ENCODE results near the gene PAWR.
"Not testable (repeated sequence)": the region's sequence is repeated elsewhere in the genome, so short reads cannot be mapped to it uniquely, and the experiment has no call there.

Gene PAWR

DNA sequence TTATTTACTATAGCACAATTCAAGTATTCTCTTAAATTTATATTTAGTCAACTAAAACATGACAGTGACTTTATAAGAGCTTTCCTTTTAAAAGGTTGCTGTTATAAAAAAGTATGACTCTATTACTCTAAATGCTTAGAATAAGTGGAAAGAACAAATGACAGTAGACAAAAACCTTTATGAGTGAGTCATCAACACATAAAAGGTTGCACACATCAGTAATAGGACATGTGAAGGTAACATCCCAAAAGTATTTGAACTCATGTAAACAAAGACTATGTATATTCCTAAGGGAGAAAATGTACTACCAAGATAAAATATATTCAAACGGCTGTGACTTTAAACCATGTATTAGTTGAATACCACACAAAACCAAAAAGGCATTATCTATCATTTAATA lies 98.8 kb downstream of the PAWR start:
- ATAC-seq = no peak
- no peak for DNase-seq

DNA sequence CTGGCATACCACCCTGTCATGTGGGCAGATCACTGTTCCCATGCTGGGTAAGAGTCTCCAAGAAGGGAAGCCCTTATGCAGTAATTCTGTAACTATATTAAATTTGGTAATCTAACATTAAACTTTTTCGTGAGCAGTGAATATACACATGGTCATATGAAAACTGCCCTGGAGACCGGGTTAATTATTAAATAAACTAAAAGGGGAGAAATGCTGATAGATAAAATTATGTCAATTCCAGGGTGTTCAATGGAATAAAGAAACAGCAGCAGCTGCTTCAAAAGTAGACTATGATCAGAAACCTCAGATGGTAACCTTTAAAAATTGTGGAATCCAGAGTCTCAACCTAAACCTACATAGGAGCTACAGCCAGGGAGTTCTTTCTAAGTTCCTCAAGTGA lies 100.0 kb downstream of the PAWR start:
- ATAC-seq (no peak), DNase-seq (no peak)

DNA sequence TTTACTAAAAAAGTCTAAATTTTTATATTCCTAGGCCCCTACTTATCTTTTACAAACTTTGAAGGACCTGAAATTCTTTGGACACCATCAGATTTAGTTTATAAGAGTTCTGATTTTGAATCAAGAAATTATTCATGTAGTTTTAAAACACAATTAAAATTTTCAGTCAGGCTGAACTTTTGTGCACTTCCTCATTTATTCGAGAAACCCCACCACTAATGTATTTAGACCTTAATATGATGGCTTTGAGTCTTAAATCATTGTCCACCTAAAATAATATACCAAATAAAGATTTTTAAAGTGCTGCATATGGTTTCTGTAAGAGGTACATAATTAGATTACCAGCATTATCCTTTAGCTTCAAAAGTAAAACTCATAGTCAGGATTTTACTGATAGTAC lies 103.4 kb downstream of the PAWR start:
- no peak for ATAC-seq
- DNase-seq = no peak

DNA sequence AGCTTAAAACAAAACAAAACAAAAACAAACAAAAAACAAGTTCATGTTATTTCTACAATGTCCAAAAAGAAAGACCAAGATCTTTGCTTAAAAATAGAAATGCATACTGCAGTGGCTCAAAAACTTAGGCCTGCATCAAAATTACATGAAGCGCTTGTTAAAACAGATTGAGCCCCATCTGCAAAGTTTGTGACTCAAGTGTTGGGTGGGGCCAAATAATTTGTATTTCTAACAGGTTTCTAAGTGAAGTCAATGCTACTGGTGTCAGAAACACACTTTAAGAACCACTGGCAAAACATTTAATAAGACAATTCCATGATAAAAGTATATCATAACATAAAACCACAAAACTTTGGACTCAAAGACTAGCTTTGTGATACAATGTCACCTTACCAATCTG lies 105.6 kb downstream of the PAWR start:
- DNase-seq = no peak
- no peak for ATAC-seq

DNA sequence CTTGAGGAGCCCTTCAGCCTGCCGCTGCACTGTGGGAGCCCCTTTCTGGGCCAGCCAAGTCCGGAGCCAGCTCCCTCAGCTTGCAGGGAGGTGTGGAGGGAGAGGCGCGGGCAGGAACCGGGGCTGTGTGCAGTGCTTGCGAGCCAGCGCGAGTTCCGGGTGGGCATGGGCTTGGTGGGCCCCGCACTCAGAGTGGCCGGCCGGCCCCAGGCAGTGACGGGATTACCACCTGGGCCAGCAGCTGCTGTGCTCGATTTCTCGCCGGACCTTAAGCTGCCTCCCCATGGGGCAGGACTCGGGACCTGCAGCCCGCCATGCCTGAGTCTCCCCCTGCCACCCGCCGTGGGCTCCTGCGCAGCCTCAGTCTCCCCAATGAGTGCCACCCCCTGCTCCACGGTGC lies 116.9 kb downstream of the PAWR start:
- DNase-seq = no peak
- no peak for ATAC-seq

DNA sequence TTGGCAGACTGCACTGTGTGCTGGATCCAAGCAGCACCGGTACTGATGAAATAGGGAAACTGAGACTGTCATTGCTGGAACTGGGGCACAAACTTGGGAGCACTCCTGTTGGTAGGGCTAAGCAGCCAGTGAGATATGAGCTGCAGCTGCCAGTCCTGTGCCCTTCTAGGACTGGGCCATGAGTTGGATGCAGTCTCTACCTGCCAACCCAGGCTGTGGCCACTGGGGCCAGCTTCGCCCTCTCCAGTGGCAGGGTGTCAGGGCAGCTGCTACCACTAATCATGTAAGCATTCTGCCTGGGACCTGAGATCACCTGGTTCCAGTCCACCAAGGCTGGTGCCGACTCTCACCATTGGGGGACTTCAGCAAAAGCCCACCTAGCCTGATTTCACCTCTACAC lies 121.1 kb downstream of the PAWR start:
- no peak for DNase-seq
- no peak for ATAC-seq

DNA sequence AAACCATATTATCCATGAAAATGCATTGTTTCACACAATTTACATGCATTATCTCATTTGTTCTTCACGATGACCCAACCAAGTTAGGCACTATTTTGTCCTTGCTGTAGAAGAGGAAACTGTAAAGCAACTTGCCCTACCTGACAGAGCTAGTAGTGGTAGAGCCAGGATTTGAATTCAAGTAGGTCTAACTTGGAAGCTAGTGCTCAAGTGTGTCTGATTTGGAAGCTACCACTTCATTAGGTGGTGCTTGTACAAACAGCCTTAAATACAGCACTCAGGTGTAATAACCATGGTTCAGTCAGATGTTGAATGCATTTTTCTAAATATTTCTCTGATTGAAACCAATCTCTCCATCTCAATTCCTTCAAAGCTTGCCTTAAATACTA lies 123.6 kb downstream of the PAWR start:
- no peak for ATAC-seq
- no peak for DNase-seq

DNA sequence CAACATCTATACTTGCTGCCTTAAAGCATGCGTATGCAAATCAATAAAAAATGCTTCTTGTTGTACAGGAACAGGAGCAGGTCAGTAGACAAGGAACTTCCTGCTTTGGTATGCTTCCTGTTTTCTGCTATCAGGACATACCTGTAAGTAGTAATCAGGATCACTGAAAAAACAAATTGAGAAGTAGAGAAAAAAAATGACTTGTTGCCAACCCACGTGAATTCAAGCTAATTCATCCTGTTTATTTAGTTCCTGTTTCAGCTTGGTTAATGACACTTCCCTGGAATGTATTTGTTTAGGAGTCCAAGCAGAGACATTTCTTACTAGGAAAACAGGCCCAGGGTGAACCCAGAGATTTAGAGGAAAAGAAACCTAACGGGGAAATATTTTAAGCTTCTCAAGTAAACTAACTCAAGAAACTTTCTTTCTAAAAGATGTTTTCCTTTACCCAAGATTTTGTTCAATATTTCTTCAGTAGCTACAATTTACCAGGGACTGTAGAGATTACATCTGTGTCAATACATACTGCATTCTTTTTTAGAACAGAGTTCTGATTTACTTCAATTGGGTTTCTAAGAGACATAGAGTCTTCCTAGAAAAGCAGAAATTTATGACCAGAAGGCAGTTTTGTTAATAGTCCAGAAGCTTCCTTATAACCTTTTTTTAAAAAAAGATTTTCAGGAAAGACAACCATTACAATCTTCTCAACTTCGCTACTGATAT lies 124.2 kb downstream of the PAWR start:
- ATAC-seq (no peak), DNase-seq (no peak)

DNA sequence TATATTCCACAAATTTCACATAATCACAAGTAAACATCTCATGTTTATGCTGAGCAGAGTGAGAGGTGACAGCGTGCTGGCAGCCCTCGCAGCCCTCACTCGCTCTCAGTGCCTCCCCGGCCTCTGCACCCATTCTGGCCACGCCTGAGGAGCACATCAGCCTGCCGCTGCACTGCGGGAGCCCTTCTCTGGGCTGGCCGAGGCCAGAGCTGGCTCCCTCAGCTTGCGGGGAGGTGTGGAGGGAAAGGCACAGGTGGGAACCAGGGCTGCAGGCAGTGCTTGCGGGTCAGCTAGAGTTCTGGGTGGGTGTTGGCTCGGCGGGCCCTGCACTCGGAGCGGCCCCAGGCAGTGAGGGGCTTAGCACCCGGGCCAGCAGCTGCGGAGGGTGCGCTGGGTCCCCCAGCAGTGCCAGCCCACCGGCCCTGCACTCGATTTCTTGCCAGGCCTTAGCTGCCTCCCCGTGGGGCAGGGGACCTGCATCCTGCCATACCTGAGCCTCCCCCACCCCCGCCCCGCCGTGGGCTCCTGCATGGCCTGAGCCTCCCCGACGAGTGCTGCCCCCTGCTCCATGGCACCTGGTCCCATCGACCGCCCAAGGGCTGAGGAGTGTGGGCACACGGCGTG lies 125.9 kb downstream of the PAWR start:
- not testable (repeated sequence) for ATAC-seq, DNase-seq

DNA sequence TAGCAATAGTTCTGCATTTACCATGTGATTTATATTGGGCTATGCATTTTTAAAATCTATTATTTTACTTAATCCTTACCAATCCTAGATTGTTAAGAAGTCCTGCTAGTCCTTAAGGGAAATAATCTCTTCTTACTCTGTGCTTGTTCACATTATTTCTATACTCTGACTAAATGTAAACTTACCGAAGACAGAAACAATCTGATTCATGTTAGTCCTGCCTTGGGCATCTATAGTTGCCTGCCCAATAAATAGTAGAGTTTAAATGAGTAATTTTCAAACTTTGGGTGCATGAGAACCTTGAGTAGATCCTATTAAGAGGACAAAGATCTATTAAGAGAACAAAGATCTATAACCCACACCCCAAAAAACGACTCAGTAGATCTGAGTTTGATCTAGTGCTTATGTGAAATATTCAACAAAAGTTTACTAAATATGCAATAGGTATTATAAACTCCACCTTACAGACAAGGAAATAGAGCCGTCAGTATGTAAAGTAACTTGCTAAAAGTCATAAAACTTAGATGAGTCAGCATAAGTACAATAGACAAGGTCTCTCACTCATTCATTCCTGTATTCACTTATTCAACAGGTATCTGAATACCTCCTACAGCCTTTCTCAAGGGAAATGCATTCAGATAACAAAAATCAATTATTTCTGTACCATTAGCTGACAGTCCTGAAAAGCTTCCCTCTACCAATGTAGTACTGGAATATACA lies 127.6 kb downstream of the PAWR start:
- DNase-seq (no peak), ATAC-seq (no peak)

DNA sequence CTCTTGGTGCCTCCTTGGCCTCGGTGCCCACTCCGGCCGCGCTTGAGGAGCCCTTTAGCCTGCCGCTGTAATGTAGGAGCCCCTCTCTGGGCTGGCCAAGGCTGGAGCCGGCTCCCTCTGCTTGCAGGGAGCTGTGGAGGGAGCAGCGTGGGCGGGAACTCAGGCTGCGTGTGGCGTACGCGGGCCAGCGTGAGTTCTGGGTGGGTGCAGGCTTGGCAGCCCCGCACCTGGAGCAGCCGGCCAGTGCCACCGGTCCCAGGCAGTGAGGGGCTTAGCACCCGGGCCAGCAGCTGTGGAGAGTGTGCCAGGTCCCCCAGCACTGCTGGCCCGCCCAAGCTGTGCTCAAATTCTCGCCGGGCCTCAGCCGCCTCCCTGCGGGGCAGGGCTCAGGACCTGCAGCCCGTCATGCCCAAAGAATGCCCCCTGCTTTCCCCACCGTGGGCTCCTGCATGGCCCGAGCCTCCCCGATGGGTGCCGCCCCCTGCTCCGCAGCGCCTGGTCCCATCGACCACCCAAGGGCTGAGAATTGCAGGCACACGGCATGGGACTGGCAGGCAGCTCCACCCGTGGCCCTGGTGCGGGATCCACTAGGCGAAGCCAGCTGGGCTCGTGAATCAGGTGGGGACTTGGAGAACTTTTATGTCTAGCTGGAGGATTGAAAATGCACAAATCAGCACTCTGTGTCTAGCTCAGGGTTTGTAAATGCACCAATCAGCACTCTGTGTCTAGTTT lies 129.2 kb downstream of the PAWR start:
- DNase-seq = no peak
- no peak for ATAC-seq

DNA sequence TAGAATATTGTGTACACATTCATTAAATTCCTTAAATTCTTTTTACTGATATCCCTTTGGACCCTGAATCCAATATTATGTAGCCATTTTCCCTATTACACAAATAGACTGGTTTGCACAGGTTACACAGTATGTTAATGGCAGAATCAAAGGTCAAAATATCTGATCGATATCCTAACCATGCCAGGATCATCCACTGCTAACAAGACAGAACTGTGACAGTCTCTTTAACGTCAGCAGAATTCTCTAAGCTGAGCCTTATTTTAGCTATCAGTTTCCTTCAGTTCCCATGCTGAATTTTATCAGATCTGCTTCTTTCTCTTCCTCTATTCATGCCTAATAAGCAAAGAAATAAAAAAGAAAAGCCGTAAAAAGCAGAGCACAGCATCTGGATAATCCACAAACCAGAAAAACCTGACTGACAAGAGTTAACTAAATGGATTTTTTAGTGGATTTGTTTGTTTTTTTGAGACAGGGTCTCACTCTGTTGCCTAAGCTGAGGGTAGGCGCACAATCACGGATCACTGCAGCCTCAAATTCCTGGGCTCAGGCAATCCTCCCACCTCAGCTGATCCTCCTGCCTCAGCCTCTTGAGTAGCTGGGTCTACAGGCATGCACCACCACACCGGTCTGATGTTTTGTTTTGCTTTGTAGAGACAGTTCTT lies 130.4 kb downstream of the PAWR start:
- DNase-seq = no peak
- ATAC-seq = no peak

DNA sequence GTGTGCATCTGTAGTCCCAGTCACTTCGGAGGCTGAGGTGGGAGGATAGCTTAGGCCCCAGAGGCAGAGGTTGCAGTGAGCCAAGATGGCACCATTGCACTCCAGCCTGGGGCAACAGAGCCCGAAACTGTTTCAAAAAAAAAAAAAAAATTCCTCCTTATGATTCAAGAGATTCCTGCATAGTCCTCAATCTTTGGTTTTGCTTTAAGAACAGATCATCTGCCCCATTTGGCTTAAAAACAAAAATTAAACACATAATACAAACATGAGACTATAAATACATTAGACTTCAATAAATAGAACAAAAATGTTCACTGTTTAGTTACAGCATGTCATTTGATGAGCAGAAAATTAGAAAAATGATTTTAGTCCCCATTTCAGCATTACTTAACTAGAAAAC lies 131.2 kb downstream of the PAWR start:
- DNase-seq = no peak

DNA sequence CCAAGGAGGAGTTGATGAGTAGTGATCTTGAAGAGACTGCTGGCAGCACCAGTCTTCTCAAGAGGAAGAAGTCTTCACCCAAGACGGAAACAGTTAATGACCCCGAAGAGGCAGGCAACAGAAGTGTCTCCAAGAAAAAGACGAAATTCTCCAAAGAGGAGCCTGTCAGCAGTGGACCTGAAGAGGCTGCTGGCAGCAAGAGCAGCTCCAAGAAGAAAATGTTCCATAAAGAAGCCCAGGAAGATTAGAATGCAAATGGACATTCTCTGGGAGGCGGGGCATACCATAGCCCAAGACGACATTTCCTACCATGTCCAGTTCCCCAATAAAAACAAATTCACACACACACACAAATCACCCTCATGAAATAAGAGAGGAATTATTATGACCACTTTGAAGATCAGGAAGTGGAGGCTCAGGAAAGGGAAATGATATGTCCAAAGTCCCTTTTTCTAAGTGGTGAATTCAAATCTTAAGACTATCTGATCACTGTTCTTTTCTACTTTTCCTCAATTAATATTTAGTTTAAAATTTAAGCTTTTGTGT lies 131.8 kb downstream of the PAWR start:
- ATAC-seq (no peak), DNase-seq (no peak)

More for the DNA sequence above, 131.2 kb downstream of the PAWR start:
- ATAC-seq = no peak

DNA sequence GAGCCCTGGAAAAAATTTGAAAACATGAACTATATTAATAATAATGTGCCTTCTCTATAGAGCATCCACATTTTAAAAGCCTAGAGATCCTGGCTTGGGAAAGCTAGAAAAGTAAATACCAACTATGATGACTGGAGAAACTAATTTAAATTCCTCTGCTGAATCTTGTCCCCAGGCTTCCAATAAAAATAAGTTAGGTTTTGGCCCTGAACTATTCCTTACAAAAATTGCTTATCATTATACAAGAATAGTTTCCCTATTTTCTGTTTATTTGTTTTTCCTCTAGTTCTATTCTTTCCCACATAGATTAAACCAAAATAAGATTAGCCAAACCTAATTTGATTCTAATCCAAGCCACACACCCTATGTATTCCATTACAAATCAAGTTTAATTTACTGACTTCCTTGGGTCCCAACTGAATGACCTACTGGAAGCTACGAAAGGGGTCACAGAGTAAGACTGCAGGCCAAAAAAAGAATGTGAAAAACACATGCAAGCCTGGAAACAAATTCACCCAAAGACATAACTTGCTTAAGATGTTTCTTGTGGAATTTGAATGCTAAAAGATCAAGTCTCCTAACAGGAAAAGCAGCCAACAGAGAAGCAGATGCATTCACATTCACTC lies 133.0 kb downstream of the PAWR start:
- DNase-seq (no peak), ATAC-seq (no peak)

DNA sequence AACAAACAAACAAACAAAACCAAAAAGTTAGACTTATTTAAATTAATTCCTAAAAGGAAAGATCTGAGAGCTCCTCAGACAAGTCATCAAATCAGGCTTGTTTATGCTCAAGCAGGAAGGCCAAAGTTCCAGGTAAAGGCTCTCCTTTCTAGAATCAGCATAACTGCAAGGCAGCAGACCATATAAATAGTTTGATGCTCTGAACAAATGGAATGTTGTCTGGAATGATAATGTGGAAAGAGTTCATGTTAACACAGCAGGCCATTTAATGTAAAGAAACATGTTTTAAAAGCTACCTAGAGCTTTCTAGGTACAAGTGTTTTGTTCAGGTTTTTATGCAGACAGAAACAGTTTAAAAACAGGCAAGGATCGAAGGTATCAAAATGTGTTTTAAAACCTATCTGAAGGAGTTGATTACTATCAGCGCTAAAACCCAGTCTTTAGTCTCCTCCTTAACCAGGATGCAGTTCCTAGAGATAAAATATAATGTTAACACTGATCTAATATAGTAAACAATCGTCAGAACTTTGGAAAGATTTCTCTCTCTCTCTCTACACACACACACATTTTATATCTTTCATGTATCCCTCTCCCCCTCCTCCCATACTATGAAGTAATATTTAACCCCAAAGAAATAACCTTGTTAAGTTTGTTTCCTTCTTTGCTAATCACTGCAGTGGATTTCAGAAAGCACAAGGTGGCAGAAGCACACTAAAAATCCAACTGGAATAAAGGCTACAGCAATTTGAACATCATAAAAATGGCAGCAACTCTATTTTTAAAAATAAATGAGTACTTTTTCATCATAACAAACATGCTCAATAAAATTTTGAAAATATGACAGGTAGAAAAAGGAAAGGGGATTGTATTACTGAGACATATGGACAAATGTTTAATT lies 135.5 kb downstream of the PAWR start:
- ATAC-seq (no peak), DNase-seq (no peak)

DNA sequence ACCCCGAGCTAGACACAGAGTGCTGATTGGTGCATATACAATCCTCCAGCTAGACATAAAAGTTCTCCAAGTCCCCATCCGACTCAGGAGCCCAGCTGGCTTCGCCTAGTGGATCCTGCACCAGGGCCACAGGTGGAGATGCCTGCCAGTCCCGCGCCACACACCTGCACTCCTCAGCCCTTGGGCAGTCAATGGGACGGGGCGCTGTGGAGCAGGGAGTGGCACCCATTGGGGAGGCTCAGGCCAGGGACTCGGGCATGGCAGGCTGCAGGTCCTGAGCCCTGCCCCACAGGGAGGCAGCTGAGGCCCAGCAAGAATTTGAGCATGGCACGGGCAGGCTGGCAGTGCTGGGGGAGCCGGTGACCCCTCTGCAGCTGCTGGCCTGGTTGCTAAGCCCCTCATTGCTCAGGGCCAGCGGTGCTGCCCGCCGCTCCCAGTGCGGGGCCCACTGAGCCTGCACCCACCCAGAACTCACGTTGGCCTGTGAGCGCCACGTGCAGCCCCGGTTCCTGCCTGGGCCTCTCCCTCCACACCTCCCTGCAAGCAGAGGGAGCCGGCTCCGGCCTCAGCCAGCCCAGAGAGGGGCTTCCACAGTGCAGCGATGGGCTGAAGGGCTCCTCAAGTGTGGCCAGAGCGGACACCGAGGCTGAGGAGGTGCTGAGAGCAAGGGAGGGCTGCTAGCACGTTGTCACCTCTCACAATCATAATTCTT lies 136.7 kb downstream of the PAWR start:
- DNase-seq (no peak), ATAC-seq (no peak)

DNA sequence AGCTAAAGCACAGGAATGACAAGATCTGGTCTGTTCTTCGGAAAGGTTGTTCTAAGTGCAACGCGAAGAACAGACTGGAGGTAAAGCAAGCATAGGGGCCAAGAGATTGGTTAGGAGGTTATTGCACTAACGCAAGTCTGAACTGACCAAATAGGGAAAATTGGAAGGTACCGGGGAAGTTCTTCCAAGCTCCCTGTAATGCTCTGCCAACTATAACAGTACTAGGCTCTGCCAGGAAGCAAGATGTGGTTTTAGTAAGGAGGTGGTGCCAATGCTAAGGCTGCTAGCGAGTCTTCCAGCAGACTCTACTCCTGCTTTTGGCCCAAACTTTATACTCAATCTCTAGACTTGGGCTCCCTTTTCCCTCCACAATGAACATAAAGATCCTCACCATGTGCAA lies 138.6 kb downstream of the PAWR start:
- DNase-seq (no peak), ATAC-seq (no peak)

DNA sequence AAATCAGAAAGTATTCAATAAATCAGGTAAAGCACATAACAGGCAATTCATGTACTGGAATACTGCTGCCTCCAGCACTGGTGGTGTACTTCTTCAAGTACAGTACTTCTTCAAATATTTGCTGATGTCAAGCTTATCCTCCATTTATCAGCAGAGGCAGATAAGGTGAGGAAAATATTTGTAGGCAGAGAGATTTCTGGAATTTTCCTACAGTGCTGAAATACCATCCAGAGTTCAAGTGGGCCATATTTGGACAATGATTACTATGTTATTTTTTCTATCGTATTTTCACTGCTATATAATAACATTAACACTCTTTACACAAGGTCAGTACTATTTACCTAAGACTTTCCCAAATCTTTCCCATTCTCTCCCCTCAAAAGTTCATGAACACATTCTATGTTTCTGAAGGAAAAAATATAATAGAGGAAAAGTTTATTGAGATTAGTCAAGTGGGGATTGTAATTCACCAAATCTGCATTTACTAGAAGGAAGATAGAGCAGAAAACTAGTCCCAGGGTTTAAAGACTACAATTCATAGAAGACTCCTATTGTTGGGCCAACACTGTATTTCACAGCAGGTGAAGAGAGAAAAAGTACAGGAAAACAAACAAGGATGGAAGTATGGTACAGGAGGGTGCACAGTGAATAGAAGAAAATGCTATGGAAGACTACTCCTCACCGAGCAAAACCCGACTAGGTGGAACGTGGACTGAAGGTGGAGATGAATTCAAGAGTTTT lies 141.1 kb downstream of the PAWR start:
- ATAC-seq (no peak), DNase-seq (no peak)
